Tibial artery (tissue), 4 donors: ENCODE results near the gene ZMPSTE24.

Experiments used
- DNase-seq, 2 donors: peaks; one replicate each; pipeline ENCODE4 v3.0.0-alpha.2; 2019
- H3K27ac ChIP-seq, 2 donors: fragments of 200-600 bp; sonication (generic) in 1 of 2; 1 replicate in 1 of 2; 2 replicates in 1 of 2; pipeline ENCODE4 v1.5.1; 2018 to 2019; ENCODE audit warnings: mild to moderate bottlenecking in 1 of 2
- H3K27me3 ChIP-seq, 2 donors: fragments of 200-600 bp; sonication (generic) in 1 of 2; one replicate each; pipeline versions ENCODE4 v1.5.1 to v1.6.0; 2016 to 2019
- H3K36me3 ChIP-seq, 3 donors: fragments of 200-600 bp; sonication (generic) in 2 of 3; one replicate each; pipeline ENCODE4 v1.5.1; 2016 to 2019; ENCODE audit warnings: mild to moderate bottlenecking in 2 of 3
- H3K4me1 ChIP-seq, 4 donors: fragments of 200-600 bp; sonication (generic) in 2 of 4; 1 replicate in 3 of 4; 2 replicates in 1 of 4; pipeline ENCODE4 v1.5.1; 2016 to 2019
- H3K4me3 ChIP-seq, 2 donors: fragments of 200-600 bp; sonication (generic) in 1 of 2; 1 replicate in 1 of 2; 2 replicates in 1 of 2; pipeline ENCODE4 v1.5.1; 2018 to 2019; ENCODE audit warnings: mild to moderate bottlenecking in 2 of 2
- H3K9me3 ChIP-seq, 3 donors: fragments of 200-600 bp; sonication (generic) in 1 of 3; one replicate each; pipeline ENCODE4 v1.5.1; 2016 to 2019
- CTCF ChIP-seq, 2 experiments: fragments of 200-600 bp in 1 of 2; fragments of 450-650 bp in 1 of 2; IDR thresholded peaks; one replicate each; pipeline ENCODE4 v1.5.1; 2017 to 2019; ENCODE audit warnings: antibody characterized with exemption in 2 of 2, mild to moderate bottlenecking in 1 of 2, moderate library complexity in 1 of 2
- intact Hi-C: fragments of 100-400 bp; cut with DNase I; formaldehyde crosslinking; loops from one replicate; pipeline ENCODE4 v1.15.0; 2023; ENCODE audit warnings: low total_unique reads

Gene ZMPSTE24

DNA sequence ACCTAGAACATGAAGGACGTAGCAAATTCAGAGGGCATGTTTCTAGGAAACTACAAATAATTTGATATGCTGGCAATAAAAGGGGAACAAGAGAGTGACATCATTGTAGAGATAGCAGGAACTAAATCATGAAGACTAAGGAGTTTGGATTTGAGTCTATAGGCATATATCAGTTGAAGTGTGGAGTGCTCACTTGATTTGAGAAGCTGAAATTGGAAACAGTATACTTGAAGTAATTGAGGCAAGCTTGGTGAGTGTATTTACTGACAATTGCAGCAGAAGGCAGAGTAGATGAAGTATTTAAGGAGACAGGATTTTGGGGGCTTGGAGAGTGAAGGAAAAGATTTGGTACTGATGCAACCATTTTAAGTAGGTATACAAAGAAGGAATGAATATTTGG, 16.7 kb upstream of the ZMPSTE24 start:
- H3K36me3 ChIP-seq = peaks cover 18 to 31% (median 24%) of the 10 kb centered on the region in 3 donors
- no peak for TF ChIP-seq CTCF (IDR thresholded peaks at IDR 0.05)
- DNase-seq = no peak
- intact Hi-C loops = no loop called here
- H3K4me1 ChIP-seq = peaks cover 0 to 4% (median 0%) of the 10 kb centered on the region in 4 donors
- no peaks in the 10 kb centered on the region for H3K9me3 ChIP-seq
- H3K4me3 ChIP-seq = no peak overlapping the region
- H3K27ac ChIP-seq = no peak overlapping the region
- no peaks in the 10 kb centered on the region for H3K27me3 ChIP-seq

DNA sequence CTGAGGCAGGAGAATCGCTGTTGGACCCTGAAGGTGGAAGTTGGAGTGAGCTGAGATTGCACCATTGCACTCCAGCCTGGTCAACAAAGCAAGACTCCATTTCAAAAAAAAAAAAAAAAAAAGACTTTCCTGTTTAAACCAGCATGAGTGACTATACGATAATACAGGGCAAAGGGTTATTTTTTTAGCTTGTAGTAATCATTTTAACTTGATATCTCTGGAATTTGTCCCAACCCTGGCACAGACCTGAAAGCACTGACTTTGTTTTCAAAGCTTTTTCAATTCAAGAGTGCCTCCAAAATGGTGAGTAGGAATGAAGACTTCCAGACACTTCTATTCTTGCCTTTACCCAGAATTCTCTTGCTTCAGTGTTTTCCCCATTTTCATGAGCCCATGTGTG, 14.7 kb upstream of the ZMPSTE24 start:
- DNase-seq = no peak
- H3K27ac ChIP-seq = no peak overlapping the region

GRCh38 chr1:40244138-40244744, 13.8 kb upstream of the ZMPSTE24 start:
- no peak for TF ChIP-seq CTCF (IDR thresholded peaks at IDR 0.05)
- no peak for DNase-seq
- Histone ChIP-seq H3K27ac (no peak overlapping the region), H3K4me1 (peaks cover 0 to 4% (median 0%) of the 10 kb centered on the region in 4 donors), H3K27me3 (no peaks in the 10 kb centered on the region), H3K36me3 (peaks cover 0 to 8% (median 0%) of the 10 kb centered on the region in 3 donors), H3K4me3 (no peak overlapping the region), H3K9me3 (no peaks in the 10 kb centered on the region)
- intact Hi-C loops = no loop called here

More for the DNA sequence above, 14.7 kb upstream of the ZMPSTE24 start:
- no peak for TF ChIP-seq CTCF (IDR thresholded peaks at IDR 0.05)
- intact Hi-C loops = no loop called here
- H3K4me3 ChIP-seq = no peak overlapping the region
- no peaks in the 10 kb centered on the region for H3K27me3 ChIP-seq
- H3K4me1 ChIP-seq = peaks cover 0 to 4% (median 0%) of the 10 kb centered on the region in 4 donors
- H3K36me3 ChIP-seq = peaks cover under 1 to 11% (median 4%) of the 10 kb centered on the region in 3 donors
- H3K9me3 ChIP-seq = no peaks in the 10 kb centered on the region

- no peak for DNase-seq
- Histone ChIP-seq H3K27me3 (no peaks in the 10 kb centered on the region), H3K36me3 (no peaks in the 10 kb centered on the region), H3K27ac (no peak overlapping the region), H3K9me3 (no peaks in the 10 kb centered on the region), H3K4me1 (peaks cover 0 to 4% (median 0%) of the 10 kb centered on the region in 4 donors), H3K4me3 (no peak overlapping the region)
- intact Hi-C loops = no loop called here
- no peak for TF ChIP-seq CTCF (IDR thresholded peaks at IDR 0.05)
These were observed 12.3 kb upstream of the ZMPSTE24 start for GRCh38 chr1:40245686-40246085.

- TF ChIP-seq CTCF (IDR thresholded peaks at IDR 0.05) = no peak
- H3K27me3 ChIP-seq = no peaks in the 10 kb centered on the region
- no peak for DNase-seq
- H3K4me1 ChIP-seq = peaks cover 0 to 4% (median 0%) of the 10 kb centered on the region in 4 donors
- H3K27ac ChIP-seq = no peak within 1 kb of the TSS
- no peaks in the 10 kb centered on the region for H3K9me3 ChIP-seq
- H3K36me3 ChIP-seq = no peaks in the 10 kb centered on the region
- H3K4me3 ChIP-seq = no peak within 1 kb of the TSS
- intact Hi-C loops = no loop called here
These were observed 10.4 kb upstream of the ZMPSTE24 start, which contains the start of gene TMCO2 for GRCh38 chr1:40247655-40248054. Gene TMCO2 (plus strand): TSS chr1:40247937. CDS start chr1:40247994, 57 bp downstream.
